Sigmoid colon (tissue), 7 donors: ENCODE results near the gene CPXM2. TPM values are rescaled to one million over a fixed set of nuclear protein-coding genes. Genes with fewer than 3 reads are reported as not detected.

Experiments
- DNase-seq: peaks from one replicate; pipeline ENCODE4 v3.0.0-alpha.2; 2019
- H3K27ac ChIP-seq, 4 donors: fragments of 200-600 bp; sonication (generic); one replicate each; pipeline ENCODE4 v1.5.1; 2016 to 2019; ENCODE audit warnings: mild to moderate bottlenecking in 1 of 4
- H3K27me3 ChIP-seq, 3 donors: fragments of 200-600 bp; sonication (generic); one replicate each; pipeline ENCODE4 v1.5.1; 2019; ENCODE audit warnings: mild to moderate bottlenecking in 1 of 3
- H3K36me3 ChIP-seq, 4 donors: fragments of 200-600 bp; sonication (generic); one replicate each; pipeline ENCODE4 v1.5.1; 2016 to 2019
- H3K4me1 ChIP-seq, 4 donors: fragments of 200-600 bp; sonication (generic); one replicate each; pipeline ENCODE4 v1.5.1; 2017 to 2019
- H3K4me3 ChIP-seq, 4 donors: fragments of 200-600 bp; sonication (generic); one replicate each; pipeline ENCODE4 v1.5.1; 2017 to 2019; ENCODE audit warnings: mild to moderate bottlenecking in 2 of 4, moderate library complexity in 1 of 4
- H3K9me3 ChIP-seq, 4 donors: fragments of 200-600 bp in 3 of 4; sonication (generic) in 3 of 4; one replicate each; pipeline versions ENCODE4 v1.5.1 to v1.6.1; 2013 to 2019
- CTCF ChIP-seq, 4 experiments: fragments of 450-650 bp in 3 of 4; fragments of 200-600 bp in 1 of 4; IDR thresholded peaks; one replicate each; pipeline ENCODE4 v1.5.1; 2016 to 2019; ENCODE audit warnings: antibody characterized with exemption in 4 of 4, mild to moderate bottlenecking in 3 of 4, moderate library complexity in 2 of 4
- EP300 ChIP-seq, 4 donors: sonication (generic); formaldehyde crosslinking; IDR thresholded peaks; one replicate each; pipeline ENCODE4 v1.6.1; 2017; ENCODE audit warnings: antibody characterized with exemption in 4 of 4
- POLR2A ChIP-seq, 2 donors: fragments of 450-650 bp; IDR thresholded peaks; one replicate each; pipeline ENCODE4 v1.6.1; 2016; ENCODE audit warnings: antibody characterized with exemption in 2 of 2, mild to moderate bottlenecking in 2 of 2, moderate library complexity in 2 of 2
- POLR2AphosphoS5 ChIP-seq, 4 donors: sonication (generic); formaldehyde crosslinking; IDR thresholded peaks; one replicate each; pipeline ENCODE4 v1.6.1; 2017; ENCODE audit warnings: antibody characterized with exemption in 4 of 4
- WGBS, 2 donors: extraction: QIAGEN DNeasy Blood & Tissue Kit; methylation state at CpG; one replicate each; pipeline ENCODE4 v1.1.7; 2013; 5-methylcytosine and 5-hydroxymethylcytosine counted together
- intact Hi-C: fragments of 100-400 bp; cut with DNase I; formaldehyde crosslinking; loops from one replicate; pipeline ENCODE4 v1.15.1; 2023
- polyA plus RNA-seq, 3 donors: library from polyadenylated mRNA; stranded (reverse); fragments of 200-250 nt; gene quantifications; one replicate each; pipeline ENCODE4 v1.2.3, GENCODE V29; 2013
- total RNA-seq, 4 donors: library from RNA; depleted of rRNA; stranded (reverse); fragments of >200 nt; gene quantifications; one replicate each; pipeline ENCODE4 v1.1.0, GENCODE V29; 2016
- donor health status: healthy with polysubstance abuse.
- donor health status: Bipolar disorder and iron deficiency.
- donor health status: healthy.

Gene CPXM2
- total and polyA plus RNA-seq, 7 donors: 0.69 to 153 (median 48.5) TPM

GRCh38 chr10:123879606-123880257 is 11.9 kb downstream of the CPXM2 start:
- Histone ChIP-seq H3K4me3 (no peak overlapping the region), H3K9me3 (no peaks in the 10 kb centered on the region), H3K27ac (peak overlapping the region; percentile 15 to 99 (median 98)), H3K27me3 (no peaks in the 10 kb centered on the region), H3K4me1 (peaks cover 0 to 69% (median 60%) of the 10 kb centered on the region in 4 donors), H3K36me3 (peaks cover 0 to 20% (median 2%) of the 10 kb centered on the region in 4 donors)
- no peak for TF ChIP-seq POLR2AphosphoS5 (IDR thresholded peaks at IDR 0.05)
- no peak for TF ChIP-seq EP300 (IDR thresholded peaks at IDR 0.05)
- TF ChIP-seq CTCF (IDR thresholded peaks at IDR 0.05): no peak
- no peak for TF ChIP-seq POLR2A (IDR thresholded peaks at IDR 0.05)
- no peak for DNase-seq
- intact Hi-C loops: no loop called here
- WGBS, 2 donors: 83 to 85% methylated on average over 10 of the region's 10 CpGs

GRCh38 chr10:123878666-123879303 is 12.8 kb downstream of the CPXM2 start:
- H3K4me1 ChIP-seq: peaks cover 0 to 60% (median 52%) of the 10 kb centered on the region in 4 donors
- no peak for DNase-seq
- peak overlapping the region; percentile 10 to 99 (median 98) for H3K27ac ChIP-seq
- no peak overlapping the region for H3K4me3 ChIP-seq
- H3K27me3 ChIP-seq: no peaks in the 10 kb centered on the region
- TF ChIP-seq POLR2A (IDR thresholded peaks at IDR 0.05): no peak
- TF ChIP-seq EP300 (IDR thresholded peaks at IDR 0.05): no peak
- H3K9me3 ChIP-seq: no peaks in the 10 kb centered on the region
- WGBS, 2 donors: 72 to 76% methylated on average over 7 of the region's 7 CpGs
- intact Hi-C loops: no loop called here
- H3K36me3 ChIP-seq: peaks cover 0 to 20% (median 2%) of the 10 kb centered on the region in 4 donors

GRCh38 chr10:123870260-123870659 is 21.3 kb downstream of the CPXM2 start:
- Histone ChIP-seq H3K9me3 (peaks cover 0 to 3% (median 0%) of the 10 kb centered on the region in 4 donors), H3K4me1 (peaks cover 0 to 64% (median 61%) of the 10 kb centered on the region in 4 donors), H3K27me3 (no peaks in the 10 kb centered on the region), H3K36me3 (no peaks in the 10 kb centered on the region), H3K4me3 (no peak overlapping the region), H3K27ac (peak overlapping the region; percentile 91 to 97 (median 97))
- intact Hi-C loops: no loop called here
- no peak for TF ChIP-seq EP300 (IDR thresholded peaks at IDR 0.05)
- peak in 2 of 4 donors; percentile 40 to 46 for TF ChIP-seq POLR2AphosphoS5 (IDR thresholded peaks at IDR 0.05)
- no peak for DNase-seq
- WGBS, 2 donors: 67 to 86% methylated on average over 8 of the region's 8 CpGs

- peaks cover 0 to 3% (median 0%) of the 10 kb centered on the region in 4 donors for H3K9me3 ChIP-seq
- intact Hi-C loops: loop anchor here (10.0 kb wide), 1 partner anchor 94 kb away; no protein-coding TSS in a partner anchor
- WGBS, 2 donors: 81 to 83% methylated on average over 7 of the region's 7 CpGs
- no peaks in the 10 kb centered on the region for H3K27me3 ChIP-seq
- no peaks in the 10 kb centered on the region for H3K36me3 ChIP-seq
- TF ChIP-seq POLR2A (IDR thresholded peaks at IDR 0.05): no peak
- H3K4me3 ChIP-seq: no peak overlapping the region
- H3K4me1 ChIP-seq: peaks cover 0 to 71% (median 65%) of the 10 kb centered on the region in 4 donors
- DNase-seq: no peak
- H3K27ac ChIP-seq: peak overlapping the region; percentile 91 to 97 (median 97)
Measured at GRCh38 chr10:123869020-123869414, 22.6 kb downstream of the CPXM2 start.

GRCh38 chr10:123868038-123869019 is 23.3 kb downstream of the CPXM2 start:
- Histone ChIP-seq H3K27ac (peak overlapping the region; percentile 91 to 97 (median 97)), H3K4me3 (no peak overlapping the region), H3K9me3 (peaks cover 0 to 3% (median 0%) of the 10 kb centered on the region in 4 donors), H3K36me3 (no peaks in the 10 kb centered on the region), H3K4me1 (peaks cover 0 to 78% (median 71%) of the 10 kb centered on the region in 4 donors), H3K27me3 (no peaks in the 10 kb centered on the region)
- intact Hi-C loops: loop anchor here (10.0 kb wide), 1 partner anchor 94 kb away; no protein-coding TSS in a partner anchor
- no peak for DNase-seq
- 51 to 78% methylated on average over 15 of the region's 15 CpGs for WGBS, 2 donors
- no peak for TF ChIP-seq EP300 (IDR thresholded peaks at IDR 0.05)
- TF ChIP-seq POLR2A (IDR thresholded peaks at IDR 0.05): no peak
- no peak for TF ChIP-seq POLR2AphosphoS5 (IDR thresholded peaks at IDR 0.05)
- TF ChIP-seq CTCF (IDR thresholded peaks at IDR 0.05): no peak
